D721Med (cell line): ENCODE measurements around the gene SLC24A3.

Experiments used
- DNase-seq: peaks from one replicate; pipeline ENCODE4 v3.0.0; 2011; ENCODE audit warnings: low spot score; ENCODE audit not compliant: insufficient read length
- FAIRE-seq: peaks from 2 replicates; lab custom pipeline; 2011; peaks lifted over from hg19 to GRCh38; lab: Jason Lieb, UNC
- CTCF ChIP-seq: IDR thresholded peaks from 2 replicates; pipeline ENCODE4 v1.5.1; 2012; ENCODE audit warnings: mild to moderate bottlenecking, control low read depth; ENCODE audit not compliant: insufficient read depth; ENCODE audit errors: missing control alignments

SLC24A3 gene

GRCh38 chr20:19767070-19767469, 554.6 kb downstream of the SLC24A3 start:
- FAIRE-seq: no peak
- DNase-seq: no peak
- TF ChIP-seq CTCF: no peak

DNA sequence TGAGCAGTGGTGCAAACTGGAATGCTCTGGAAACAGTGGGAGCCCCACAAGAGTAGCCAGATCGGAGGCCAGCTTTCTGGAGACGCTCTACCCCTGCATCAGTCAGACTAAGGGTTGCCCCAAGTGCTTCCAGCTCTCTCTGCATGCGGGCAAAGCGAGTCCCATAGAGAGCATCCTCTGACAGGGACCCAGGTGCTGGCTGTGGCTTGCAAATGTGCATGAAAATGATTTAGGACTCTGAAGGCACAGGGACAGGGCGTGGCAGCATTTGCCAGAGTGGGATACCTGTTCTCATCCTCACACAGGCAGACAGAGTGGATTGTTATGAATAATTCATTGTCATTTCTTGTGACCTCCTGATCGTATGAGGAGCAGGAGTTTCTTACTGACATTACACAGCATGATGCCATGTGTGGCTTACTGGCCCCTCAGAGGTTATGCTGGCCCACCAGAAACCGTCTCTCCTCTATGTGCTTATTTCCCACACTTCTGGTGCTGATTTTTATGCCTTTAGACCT, 555.9 kb downstream of the SLC24A3 start:
- DNase-seq: no peak
- no peak for TF ChIP-seq CTCF
- no peak for FAIRE-seq

DNA sequence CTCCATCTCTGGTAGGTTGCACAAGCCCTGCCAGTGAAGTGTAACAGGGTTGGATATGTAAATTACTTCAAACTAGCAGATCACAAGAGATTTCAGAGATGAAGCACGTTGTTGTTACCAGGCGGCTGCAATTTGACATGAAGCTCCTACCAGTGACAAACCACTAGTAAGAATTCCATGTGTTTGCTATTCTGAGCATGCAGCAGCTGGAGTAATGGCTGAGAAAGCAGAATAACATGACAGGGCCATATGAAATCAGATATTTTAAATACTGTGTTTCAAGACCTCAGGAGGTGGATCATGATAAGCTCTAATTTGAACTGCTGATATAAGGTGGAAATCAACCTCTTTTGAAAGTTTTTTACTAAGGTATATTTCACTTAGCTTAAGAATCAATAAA, 557.1 kb downstream of the SLC24A3 start:
- no peak for TF ChIP-seq CTCF
- FAIRE-seq (no peak), DNase-seq (no peak)

DNA sequence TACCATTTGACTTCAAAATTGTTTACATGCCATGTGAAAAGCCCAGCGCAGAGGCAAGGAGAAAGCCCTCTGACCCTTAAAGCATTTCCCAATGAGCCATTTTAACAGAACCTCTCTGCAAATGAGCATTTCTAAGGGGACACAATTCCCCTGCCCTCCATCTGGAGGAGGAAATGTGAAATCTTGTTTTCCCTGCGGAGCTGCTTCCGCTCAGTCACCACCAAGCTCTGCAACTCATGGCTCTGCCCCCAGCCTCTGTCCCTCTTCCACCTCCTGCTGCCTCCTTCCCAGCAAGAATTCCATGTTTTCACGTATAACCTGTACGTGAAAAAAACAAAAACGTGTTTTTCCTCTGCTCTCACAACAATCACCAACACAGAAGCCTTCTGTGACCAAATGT, 557.9 kb downstream of the SLC24A3 start:
- FAIRE-seq (no peak), DNase-seq (no peak)
- no peak for TF ChIP-seq CTCF

DNA sequence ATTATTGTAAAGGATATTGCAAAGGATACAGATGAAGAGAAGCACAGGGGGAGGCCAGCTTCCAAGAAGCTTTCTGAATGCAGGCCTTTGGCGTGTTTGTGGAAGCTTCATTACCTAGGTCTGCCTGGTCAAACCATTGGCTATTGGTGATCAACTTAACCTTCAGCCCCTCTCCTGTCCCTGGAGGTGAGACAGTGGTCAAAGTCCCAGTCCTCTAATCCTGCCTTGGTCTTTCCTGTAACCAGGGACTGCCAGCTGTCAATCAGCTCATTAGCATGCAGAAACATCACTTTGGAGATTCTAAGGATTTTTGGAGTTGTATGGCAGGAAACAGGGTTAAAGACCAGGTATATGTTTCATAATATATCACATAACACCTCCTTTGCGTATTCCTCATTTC, 558.6 kb downstream of the SLC24A3 start:
- FAIRE-seq (no peak), DNase-seq (no peak)
- TF ChIP-seq CTCF: no peak
